Colon (tissue), 2 donors: ENCODE data around the gene MTMR3.
"Not testable (repeated sequence)": the region's sequence is repeated elsewhere in the genome, so short reads cannot be mapped to it uniquely, and the experiment has no call there.

Experiments used
- FAIRE-seq: peaks from 2 replicates; lab custom pipeline; 2012; peaks lifted over from hg19 to GRCh38; lab: Jason Lieb, UNC
- donor health status: control.
- donor health status: control.

The MTMR3 gene

DNA sequence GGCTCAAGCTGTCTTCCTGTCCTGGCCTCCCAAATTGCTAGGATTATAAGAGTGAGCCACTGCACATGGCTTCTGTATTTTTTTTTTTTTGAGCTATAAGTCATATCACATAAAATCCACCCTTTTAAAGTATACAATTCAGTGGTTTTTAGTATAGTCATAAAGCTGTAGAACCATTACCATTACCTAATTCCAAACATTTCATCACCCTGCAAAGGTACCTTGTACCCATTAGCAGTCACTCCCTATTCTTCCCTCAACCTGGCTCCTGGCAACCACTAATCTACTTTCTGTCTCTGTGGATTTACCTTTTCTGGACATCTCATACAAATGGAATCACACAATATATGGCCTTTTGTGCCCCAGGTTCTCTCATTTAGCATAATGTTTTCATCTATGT, 84.5 kb downstream of the MTMR3 start:
- FAIRE-seq = peak; percentile 92

DNA sequence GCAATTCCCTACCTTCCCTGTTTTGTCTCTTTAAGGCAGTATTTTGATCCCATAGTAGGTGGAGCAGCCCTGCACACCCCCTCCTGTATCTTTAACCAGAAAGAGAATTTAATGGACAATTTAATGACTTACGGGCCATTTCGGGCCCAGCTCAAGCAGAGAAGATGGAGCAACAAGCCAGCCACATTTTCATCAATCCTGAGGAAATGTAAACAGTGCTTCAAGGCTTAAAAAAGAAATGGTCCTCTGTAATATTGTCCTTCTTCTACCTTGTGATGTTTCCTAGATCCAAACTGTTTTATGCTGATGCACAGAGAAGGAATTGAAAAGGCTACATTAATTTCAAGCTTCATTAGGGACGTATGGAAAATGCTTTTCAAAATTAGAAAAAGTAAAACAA, 88.6 kb downstream of the MTMR3 start:
- FAIRE-seq = no peak

DNA sequence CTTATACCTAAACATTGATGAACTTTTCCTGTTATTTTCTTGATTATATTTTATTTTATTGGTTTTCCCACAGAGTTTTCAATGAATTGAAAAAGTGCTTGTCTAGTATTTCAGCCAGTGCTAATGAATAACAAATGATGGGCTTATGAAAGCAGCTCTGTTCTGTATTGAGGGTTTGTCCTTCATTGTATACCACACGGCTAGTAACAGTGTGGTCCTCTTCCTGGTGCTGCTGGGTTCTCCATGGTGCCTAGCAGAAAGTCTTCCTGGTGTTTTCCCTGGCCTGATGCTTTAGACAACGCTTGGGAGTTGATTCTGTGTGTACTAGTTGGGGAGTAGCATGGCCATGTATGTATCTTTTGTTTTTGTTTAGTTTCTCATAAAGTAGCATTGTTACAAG, 89.1 kb downstream of the MTMR3 start:
- FAIRE-seq = no peak

DNA sequence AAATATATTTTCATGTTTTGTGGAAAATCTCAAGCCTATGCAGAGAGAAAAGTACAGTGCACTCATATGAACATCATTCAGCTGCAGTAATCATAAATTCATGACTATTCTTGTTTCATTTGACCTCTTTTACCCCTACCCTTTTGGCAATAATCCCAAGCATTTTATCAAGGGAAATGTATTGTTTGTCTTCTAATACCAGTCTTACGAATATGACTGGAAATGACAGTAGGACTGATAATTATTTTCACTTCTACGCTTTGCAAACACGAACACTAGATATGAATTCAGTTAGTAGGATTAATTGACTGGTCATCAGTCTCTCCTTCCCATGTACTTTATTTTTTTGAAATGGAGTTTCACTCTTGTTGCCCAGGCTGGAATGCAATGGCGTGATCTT, 90.3 kb downstream of the MTMR3 start:
- FAIRE-seq = no peak

DNA sequence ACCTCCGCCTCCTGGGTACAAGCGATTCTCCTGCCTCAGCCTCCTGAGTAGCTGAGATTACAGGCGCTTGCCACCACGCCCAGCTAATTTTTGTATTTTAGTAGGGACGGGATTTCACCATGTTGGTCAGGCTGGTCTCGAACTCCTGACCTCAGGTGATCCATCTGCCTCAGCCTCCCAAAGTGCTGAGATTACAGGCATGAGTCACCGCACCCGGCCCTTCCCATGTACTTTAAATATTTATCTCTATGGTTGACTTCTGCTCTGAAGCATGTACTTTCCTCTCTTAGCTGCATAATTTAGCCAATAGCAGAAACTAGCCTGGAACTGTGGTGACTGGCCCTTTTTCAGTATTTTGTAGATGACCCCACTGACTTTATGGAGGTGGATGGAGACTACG, 90.7 kb downstream of the MTMR3 start:
- FAIRE-seq = not testable (repeated sequence)

DNA sequence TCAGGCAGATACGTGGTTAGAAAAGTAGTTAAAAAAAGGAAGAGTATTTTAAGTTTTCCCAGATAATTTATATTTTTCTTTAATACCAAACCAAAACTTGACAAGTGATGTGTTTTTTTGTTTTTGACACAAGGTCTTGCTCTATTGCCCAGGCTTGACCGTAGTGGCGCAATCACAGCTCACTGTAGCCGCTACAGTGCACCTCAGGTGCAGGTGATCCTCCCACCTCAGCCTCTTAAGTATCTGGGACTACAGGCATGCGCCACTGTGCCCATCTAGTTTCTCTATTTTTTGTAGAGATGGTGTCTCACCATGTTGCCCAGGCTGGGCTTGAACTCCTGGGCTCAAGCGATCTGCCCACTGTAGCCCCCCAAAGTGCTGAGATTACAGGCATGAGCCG, 92.5 kb downstream of the MTMR3 start:
- FAIRE-seq = no peak

DNA sequence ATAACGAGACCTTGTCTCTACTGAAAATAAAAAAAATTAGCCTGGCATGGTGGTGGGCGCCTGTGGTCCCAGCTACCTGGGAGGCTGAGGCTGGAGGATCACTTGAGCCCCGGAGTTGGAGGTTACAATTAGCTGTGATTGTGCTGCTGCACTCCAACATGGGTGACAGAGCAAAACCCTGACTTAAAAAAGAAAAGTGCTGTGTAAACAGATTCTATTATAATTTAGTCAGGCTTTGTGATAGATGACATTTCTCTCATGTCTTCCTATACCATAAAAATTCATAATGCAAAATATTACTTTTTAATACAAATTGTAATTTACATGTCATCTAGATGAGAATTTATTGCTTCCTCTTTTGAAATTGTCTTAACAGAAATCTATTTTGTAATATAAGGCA, 94.1 kb downstream of the MTMR3 start:
- FAIRE-seq = no peak

DNA sequence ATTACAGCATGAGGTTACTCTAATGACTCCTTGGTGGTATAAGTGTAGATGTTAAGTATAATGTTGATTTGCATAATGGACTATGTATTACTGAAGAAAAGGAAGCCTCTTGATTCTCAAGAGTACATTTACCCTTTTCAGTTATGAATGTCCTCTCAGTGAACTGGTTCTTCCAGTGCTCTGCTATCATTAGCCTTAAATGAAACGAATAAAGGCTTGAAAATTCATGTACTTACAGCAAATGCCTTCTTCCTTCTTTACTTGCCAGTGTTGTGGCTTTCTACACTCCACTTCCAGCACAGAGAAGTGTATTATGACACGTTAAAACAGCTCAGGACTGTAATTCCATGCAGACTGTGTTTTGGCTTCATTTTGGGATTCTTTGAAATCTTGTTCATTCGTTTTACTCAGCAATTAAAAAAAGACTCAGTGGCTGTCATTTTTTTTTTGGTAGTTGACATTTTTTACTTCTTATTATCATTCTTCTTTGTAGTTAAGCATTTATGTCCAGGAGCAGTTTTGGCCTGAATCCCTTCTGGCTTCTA, 96.9 kb downstream of the MTMR3 start:
- no peak for FAIRE-seq

DNA sequence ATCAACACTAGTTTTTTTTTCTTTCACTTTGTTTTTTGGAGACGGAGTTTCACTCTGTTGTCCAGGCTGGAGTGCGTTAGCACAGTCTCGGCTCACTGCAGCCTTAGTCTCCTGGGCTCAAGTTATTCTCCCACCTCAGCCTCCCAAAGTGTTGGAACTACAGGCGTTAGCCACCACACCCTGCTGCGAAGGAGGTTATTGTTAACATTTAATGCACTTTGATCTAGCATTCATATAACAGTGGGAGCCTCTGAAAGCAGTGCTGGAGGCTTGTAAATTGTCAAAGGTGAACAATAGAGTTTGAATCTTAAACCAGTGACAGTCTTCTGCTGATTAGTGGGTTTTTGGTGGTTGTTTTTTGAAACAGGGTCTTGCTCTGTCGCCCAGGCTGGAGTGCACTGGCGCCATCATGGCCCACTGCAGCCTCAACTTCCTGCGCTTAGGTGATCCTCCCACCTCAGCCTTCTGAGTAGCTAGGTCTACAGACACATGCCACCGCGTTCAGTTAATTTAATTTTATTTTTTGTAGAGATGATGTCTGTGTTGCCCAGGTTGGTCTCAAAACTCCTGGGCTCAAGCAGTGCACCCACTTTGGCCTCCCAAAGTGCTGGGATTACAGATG, 100.4 kb downstream of the MTMR3 start:
- FAIRE-seq = no peak

DNA sequence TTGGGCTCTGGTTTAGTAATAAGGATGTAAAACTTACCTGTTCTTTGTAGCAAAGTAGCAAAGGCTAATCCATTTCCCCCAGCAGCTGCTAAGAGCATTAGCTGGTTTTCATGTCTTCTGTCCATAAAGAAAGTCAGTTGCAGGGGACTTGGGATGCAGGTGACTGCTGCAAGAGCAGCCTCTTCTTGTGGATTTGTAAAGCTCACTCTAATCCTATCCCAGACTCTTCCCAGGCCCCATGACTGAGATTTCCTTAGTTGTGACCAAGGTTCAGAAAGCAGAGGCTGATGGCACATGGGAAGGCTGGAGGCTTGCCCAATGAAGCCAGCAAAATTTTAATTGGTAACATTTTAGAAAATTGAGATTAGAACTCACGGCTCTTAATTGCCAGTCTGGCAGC, 102.9 kb downstream of the MTMR3 start:
- FAIRE-seq = no peak

DNA sequence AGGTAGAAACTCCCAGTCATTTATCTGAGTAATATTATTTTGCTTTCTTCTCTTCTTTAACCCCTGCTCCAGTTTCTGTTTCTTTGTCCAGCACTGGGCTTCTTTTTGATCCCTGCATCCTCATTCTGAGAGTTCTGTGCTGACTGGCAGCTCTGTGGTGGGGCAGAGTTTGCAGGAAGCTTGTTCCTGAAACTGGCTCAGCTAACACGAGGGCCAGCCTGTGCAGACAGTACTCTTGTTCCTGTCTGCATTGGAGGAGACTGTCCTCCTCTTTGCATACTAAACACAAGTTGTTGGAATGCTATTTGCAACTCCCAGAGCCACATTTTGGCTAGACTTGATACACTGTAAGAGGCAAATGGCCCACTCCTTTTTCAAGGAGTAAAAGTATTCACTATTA, 104.2 kb downstream of the MTMR3 start:
- no peak for FAIRE-seq

DNA sequence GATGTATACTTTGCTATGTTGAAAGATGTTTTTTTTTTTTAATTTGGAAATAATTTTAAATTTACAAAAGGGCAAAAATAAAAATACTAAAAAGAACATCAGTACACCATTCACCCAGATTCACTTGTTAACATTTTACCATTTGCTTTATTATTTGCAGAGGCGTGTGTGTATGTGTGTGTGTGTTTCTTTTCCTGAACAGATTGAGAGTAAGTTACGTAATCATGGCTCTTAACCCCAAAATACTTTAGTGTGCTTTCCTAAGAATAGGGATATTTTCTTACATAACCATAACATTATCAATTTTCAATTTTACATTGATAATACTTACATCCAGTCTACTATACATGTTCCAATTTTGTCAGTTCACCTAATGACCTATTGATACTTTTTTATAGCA, 105.7 kb downstream of the MTMR3 start:
- no peak for FAIRE-seq

DNA sequence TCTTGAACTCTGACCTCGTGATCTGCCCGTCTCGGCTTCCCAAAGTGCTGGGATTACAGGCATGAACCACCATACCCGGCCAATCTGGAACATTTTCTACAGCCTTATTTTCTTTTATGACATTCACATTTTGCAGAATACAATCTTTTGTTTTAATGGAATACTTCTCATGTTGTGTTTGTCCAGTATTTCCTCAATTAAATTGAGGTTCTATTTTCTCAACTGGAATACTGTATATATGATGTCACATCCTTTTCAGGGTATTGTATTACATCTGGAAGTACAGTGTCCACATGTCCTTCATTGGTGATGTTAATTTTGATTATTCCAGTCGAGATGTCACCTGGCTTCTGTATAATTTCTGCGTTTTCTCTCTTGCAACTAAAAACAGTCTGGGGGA, 106.5 kb downstream of the MTMR3 start:
- FAIRE-seq = no peak

DNA sequence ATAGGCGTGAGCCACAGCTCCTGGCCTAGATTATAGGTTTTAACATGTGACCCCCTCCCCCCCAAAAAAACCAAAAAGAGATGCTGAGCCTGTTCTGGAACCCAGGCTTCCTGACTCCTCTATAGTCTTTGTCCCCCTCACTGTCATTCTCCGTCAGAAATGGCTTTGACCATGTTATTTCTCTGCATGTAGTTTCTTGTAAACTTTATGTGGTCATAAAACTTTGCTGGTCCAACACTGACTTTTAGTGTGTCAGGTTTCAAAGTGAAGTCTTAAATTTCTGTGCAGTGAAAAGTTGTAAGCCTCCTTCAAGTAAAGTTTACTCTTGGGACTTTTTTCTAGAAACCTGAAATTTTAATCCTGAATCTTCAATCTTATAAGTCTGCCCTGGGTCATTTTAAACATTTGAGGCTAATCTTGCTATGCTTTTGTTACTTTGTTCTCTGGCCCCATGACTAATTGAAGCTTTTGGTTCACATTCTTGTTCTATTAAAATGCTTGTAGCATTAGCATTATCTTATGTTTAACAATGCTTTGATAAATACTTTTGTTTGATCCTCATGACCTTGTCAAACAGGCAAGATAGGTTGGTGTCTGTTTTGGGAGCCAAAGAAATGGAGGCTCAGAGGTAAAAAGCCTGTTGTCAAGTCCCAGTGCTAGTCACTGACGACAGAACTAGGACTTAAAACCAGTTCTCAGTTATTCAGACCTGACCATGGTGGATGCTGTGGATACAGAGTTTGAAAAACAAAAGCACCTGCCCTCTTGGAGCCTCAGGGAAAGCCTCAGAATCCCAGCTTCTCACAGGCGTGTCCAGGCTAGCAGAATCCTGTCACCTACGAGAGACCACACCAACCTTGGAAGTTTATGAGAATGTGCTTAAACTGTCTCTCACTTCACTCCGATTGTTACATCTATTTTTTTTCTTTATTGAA, 109.6 kb downstream of the MTMR3 start:
- no peak for FAIRE-seq

DNA sequence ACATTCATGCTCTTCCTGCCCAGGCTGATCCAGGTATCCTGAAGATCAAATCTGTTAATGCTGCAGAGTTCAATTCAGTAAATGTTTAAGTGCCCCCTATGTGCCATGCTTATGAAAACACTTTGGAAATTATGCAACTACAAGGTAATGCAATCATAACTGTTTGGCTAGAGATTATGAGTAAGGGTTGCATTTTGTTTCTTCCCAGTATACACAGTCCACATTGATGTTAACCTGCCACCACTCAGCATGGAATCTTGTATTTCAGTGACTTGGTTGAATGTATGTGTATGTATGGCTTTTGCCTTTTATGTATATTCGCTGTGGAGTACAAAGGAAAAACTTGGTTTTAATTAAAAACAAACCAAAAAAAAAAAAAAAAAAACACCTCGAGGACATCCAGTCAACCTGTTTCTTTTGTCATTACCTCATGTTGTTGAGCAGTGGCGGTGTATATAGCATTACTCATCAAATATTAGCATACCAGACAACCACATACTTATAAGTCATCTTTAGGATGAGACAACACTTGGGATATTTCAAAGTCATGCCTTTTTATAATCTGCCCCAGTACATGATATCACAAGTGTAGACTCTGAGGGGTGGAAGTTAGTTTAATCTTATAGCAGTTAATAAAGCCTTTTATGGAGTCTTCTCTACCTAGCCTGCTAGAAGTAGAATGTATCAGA, 111.2 kb downstream of the MTMR3 start:
- no peak for FAIRE-seq

DNA sequence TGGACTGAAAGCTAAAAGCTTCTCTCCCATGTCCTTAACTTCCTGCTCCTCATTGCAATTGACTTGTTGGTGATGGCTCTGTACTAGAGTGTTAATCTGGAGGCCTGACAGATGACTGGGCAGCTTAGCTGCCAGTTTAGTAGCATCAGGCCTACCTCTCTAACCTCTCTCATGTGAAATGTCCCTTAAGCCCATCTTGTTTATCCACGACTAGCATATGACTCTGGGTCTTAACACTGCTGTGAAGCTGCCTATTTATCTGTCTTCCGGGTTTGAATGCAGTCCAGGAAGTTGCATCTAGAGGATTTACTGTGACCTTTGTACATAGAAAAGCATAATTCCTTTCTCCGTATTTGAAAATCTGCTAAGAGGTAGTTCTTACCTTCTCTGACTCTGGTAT, 112.0 kb downstream of the MTMR3 start:
- FAIRE-seq = no peak

DNA sequence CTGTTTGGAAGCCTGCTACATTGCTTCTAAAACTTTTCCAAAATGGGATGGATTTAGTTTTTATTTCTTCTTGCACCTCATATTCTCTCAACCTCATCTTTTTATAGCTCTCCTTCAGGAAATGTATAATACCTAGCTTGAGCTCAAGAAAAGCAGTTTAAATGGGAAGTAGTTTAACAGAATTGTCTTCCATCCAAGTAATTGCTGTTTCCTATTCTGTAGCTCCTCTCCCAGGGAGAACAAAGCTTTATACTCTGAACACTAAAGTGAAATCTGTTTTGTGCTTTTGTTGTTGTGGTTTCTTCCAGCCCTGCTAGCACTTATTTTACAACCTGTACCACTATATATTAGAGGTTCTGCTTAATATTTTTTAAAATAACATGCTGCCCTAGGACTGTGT, 114.1 kb downstream of the MTMR3 start:
- FAIRE-seq = no peak

DNA sequence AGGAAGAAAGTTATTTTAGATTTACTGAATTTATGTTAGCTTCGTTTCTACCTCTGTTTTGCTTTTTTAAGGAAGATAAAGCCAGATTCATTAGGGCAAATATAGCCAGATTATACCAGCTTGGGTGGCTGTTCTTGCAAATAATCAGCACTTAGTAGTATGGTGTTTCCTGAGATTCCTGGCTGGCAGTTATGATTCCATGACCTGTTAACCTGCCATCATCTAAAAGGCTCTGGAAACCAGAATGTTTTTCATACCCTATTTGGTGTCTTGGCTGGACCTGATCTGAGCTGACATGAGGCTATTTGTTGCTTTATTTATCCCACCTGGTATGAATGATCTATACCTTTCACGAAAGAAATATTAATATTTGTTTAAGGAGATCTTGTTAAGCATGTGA, 114.5 kb downstream of the MTMR3 start:
- no peak for FAIRE-seq

DNA sequence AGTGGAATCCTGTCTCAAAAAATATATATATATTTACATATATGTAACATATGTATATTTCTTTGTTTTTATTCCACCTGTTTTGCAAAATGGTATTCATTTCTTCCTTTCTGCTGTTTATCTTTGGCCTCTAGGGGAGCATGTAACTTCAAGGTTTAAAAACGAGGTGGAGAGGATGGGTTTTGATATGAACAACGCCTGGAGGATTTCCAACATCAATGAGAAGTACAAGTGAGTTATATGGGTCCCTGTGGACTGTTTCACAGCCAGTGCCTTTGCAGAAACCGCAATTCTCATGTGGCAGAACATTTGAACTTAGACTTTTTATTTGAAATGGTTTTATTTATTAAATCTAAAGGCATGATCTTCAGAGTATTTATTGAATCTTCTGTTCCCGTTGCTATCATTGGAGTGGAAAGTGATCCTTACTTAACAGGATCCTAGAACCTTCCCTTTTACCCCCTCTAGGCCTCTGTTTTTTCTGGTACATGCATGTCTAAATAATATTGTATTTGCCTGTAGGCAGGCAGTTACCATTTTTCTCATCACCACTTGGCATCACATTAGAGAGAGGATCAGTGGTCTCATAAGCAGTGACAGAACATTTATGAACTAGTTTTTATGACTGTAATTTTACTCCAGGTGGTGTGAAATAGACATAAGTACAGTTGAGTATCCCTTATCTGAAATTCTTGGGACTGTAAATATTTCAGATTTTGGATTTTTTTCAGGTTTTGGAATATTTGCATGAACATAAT, 115.8 kb downstream of the MTMR3 start:
- no peak for FAIRE-seq

DNA sequence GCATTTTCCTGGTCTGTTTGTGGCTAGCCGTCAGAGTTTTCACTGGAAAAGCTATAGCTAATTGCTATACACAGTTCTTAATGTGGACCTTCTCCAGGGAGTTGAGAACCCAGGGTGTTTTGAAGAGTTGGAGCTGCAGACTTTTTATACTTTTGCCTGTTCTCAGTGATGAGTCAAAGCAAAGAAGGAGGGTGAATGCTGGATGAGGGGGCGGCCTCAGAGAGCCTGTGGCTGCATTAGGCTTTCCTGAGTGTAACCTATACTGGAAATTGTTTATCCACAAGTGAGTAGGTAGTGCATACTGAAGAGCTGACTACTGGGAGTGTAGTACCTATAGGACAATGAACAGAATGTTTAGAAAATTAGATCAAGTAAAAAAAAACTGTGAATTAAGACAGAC, 117.6 kb downstream of the MTMR3 start:
- FAIRE-seq = no peak

DNA sequence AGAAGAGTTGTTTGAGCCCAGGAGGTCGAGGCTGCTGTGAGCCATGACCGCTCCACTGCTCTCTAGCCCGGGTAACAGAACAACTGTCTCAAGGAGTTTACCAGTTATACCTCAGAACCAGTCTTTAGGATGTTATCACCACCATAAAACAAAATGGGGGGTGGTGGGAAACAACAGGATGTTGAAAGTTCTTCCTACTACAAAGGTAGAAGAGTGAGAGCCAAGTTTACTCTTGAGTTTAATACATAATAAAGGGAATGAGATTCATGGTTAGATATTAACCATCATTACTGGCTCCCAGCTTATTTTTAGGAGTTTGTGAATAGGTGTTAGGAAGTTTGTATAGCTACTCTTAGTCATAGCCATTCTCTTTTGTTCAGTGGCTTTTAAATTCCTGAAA, 118.5 kb downstream of the MTMR3 start:
- FAIRE-seq = no peak

DNA sequence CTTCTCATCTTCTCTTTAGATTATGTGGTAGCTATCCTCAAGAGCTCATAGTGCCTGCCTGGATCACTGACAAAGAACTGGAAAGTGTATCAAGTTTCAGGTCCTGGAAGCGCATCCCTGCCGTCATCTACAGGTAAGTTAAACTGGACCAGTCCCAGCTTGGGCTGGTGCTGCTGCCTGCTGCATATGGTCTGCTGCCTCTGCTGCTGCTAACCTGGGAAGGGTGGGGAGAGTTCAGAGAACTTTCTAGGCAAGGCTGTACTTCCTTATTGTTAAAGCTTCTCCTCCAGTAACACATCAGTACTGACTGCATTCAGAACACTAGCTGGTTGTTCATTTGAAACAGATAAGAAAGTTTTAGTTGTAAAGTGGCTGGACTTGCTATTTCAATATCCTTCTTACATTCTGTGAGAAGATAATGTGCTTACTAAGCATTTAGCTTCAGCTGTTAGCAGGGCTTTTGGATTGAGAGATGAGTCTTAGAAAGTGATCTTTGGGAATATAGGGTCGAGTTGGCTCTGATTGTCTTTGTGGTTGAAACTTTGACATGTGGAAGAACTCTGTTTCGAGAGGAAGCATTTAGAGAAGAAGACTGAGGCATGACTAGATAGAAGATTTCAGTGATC, 120.0 kb downstream of the MTMR3 start:
- no peak for FAIRE-seq
